Measurements from ENCODE around the gene AOPEP. TPM values are rescaled to one million over a fixed set of nuclear protein-coding genes. Genes with fewer than 3 reads are reported as not detected.

The AOPEP gene
- total RNA-seq, 4 donors from 2014 or later, result 252 to 375 (median 312) TPM

DNA sequence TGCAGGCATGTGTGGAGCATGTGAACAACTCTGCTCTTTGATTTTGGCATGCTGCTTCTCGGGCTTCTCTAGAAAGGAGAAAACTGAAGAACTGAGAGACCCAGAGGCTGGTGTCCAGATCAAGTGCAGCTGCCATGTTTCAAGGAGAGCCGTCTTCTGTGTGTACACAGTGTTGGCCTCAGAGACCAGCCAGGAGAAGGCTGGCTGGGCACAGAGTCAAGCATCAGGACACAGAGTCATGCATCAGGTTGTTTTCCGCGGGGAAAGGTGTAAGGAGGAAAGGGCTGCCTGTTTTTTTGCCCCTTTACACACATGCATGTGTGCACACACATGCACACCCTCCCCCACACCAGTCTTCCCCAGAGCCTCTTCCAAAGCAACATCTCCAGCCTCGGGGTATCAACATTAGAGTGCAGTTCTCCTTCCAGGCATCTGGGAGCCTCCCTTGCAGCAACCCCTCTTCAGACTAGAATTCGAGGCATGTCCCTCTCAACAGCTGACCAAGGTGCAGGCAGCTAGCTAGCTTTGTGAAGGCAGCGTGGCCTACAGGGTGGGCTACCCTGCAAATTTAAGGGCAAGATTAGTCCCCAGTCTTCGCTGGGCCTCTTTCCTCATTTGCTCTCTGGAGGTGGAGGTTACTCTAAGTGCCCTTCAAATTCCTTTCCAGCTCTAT lies 180.9 kb downstream of the AOPEP start:
- no peak for ATAC-seq
- WGBS, 2 donors (ENCODE audit: low coverage in 1 of 2), result 68% methylated on average over 7 to 8 of the region's 8 CpGs
- H3K4me1 ChIP-seq, result peaks cover 0 to 30% (median 12%) of the 10 kb centered on the region in 3 donors
- no peak overlapping the region for H3K4me3 ChIP-seq
- no peaks in the 10 kb centered on the region for H3K9me3 ChIP-seq
- no peaks in the 10 kb centered on the region for H3K27me3 ChIP-seq
- TF ChIP-seq POLR2AphosphoS5 (IDR thresholded peaks at IDR 0.05), result no peak
- TF ChIP-seq POLR2A (IDR thresholded peaks at IDR 0.05), result no peak
- no peak for TF ChIP-seq CTCF (IDR thresholded peaks at IDR 0.05)
- TF ChIP-seq EP300 (IDR thresholded peaks at IDR 0.05), result no peak
- H3K36me3 ChIP-seq, result no peaks in the 10 kb centered on the region
- H3K27ac ChIP-seq, result peak overlapping the region; percentile 20 to 77 (median 72)

DNA sequence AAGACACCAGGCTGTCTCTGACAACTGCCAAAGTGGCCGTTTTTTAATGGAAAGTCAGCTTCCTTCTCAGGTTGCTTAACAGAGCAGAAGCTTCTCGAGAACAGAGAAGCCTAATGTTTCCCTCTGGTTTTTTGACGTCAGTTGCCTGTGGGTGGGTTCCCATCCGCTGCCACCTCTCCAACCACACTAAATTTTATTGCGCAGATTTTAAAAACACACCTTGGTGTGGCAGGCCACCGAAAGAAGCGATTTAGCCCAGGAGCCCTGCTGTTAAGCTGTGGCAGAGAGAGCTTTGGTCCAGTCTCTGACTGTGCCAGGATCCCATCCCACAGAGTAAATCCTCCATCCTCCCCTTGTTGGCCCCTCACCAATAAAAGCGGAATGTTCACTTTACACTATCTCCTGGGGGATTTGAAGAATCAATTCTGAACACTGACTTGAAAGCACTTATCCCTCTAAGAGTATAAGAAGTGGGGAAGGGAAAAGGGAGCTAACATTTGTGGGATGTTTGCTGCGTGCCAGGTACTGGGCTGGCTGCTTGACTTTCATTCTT lies 181.6 kb downstream of the AOPEP start:
- ATAC-seq, result peak; percentile 26
- WGBS, 2 donors (ENCODE audit: low coverage in 1 of 2), result 35 to 36% methylated on average over 8 to 9 of the region's 9 CpGs
- peak overlapping the region; percentile 71 to 77 (median 74) for H3K27ac ChIP-seq
- TF ChIP-seq POLR2A (IDR thresholded peaks at IDR 0.05), result no peak
- peaks cover 0 to 29% (median 15%) of the 10 kb centered on the region in 3 donors for H3K4me1 ChIP-seq
- no peak overlapping the region for H3K4me3 ChIP-seq
- no peaks in the 10 kb centered on the region for H3K36me3 ChIP-seq
- no peaks in the 10 kb centered on the region for H3K27me3 ChIP-seq
- H3K9me3 ChIP-seq, result no peaks in the 10 kb centered on the region

DNA sequence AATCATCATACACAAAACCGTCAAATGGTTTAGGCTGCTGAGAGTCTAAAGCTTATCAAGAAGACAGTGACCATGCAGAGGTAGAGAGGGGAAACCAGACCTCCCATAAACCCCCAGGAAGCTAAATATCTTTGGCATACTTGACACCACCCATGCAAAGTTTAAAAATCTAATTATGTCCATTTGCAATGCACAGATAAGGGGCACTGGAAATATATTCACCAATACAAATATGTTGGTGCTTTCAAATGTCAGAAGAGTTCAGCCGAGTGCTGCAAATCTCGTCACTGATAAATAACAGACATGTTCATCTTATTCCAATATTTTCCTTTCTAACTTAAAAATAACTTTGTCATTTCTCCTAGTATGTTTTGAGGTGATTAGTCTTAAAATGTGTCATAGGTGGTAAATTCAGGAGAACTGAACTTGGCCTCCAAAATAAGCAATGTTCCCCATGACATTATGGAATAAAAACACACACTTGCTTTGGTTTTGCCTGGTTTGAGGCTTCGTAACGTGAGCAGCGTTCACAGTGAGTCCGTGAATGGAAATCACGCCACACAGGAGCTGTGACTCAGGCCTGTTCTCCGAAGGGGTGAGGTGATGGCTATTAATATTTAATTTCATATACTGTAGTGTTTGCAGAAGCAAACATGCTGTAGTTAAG lies 182.2 kb downstream of the AOPEP start:
- no peak overlapping the region for H3K4me3 ChIP-seq
- peak overlapping the region; percentile 71 to 77 (median 74) for H3K27ac ChIP-seq
- peak; percentile 44 for TF ChIP-seq POLR2AphosphoS5 (IDR thresholded peaks at IDR 0.05)
- no peak for TF ChIP-seq CTCF (IDR thresholded peaks at IDR 0.05)
- no peak for TF ChIP-seq EP300 (IDR thresholded peaks at IDR 0.05)
- ATAC-seq, result no peak
- H3K9me3 ChIP-seq, result no peaks in the 10 kb centered on the region
- no peaks in the 10 kb centered on the region for H3K36me3 ChIP-seq
- H3K27me3 ChIP-seq, result no peaks in the 10 kb centered on the region
- peaks cover 0 to 32% (median 12%) of the 10 kb centered on the region in 3 donors for H3K4me1 ChIP-seq
- 39 to 44% methylated on average over 6 to 9 of the region's 9 CpGs for WGBS, 2 donors (ENCODE audit: low coverage in 1 of 2)

GRCh38 chr9:94909250-94909894 lies 182.9 kb downstream of the AOPEP start:
- Histone ChIP-seq H3K4me1 (peaks cover 0 to 38% (median 16%) of the 10 kb centered on the region in 3 donors), H3K27ac (peak overlapping the region in 3 of 4 donors; percentile 74 to 77 (median 75)), H3K9me3 (no peaks in the 10 kb centered on the region), H3K27me3 (no peaks in the 10 kb centered on the region), H3K36me3 (no peaks in the 10 kb centered on the region), H3K4me3 (no peak overlapping the region)
- TF ChIP-seq POLR2AphosphoS5 (IDR thresholded peaks at IDR 0.05) (no peak), CTCF (IDR thresholded peaks at IDR 0.05) (no peak), POLR2A (IDR thresholded peaks at IDR 0.05) (no peak), EP300 (IDR thresholded peaks at IDR 0.05) (no peak)
- ATAC-seq, result no peak
- WGBS, 2 donors (ENCODE audit: low coverage in 1 of 2), result 75 to 77% methylated on average over 8 to 11 of the region's 12 CpGs

DNA sequence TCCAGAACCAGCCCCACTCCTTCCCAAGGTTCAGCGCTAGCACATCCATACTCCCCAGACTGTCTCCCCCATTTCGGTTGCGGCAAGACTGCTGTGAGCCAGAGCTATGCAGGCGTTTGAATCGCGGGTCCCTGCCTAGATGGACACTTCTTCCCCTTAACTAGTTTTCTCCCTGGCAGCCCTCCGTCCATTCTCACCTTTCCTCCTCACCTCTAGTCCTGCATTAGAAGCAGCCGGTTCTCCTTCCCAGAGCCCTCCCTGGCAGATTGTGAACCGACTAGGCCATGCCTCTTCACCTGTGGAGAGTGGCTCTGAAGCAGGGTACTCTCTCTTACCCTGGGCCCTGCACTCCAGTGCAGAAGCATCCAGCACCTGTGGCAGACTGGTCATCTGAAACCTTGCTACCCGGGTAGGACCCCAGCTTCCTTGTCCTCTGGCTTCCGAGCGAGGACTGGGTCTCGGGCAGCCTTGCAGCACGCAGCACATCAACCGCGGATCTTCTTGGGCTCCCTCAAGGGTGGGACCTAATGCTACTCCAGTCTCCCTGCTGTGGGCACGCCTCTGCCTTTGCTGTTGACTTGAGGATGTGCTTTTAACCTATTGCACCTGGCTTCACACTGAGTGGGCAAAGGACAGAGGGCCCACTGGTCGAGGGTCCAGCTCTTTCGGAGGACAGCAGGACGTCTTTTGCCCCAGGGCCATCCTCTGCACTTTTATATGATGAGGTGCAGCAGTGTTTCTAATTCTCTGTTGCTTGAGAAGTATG lies 183.6 kb downstream of the AOPEP start:
- TF ChIP-seq CTCF (IDR thresholded peaks at IDR 0.05) (no peak), EP300 (IDR thresholded peaks at IDR 0.05) (no peak), POLR2A (IDR thresholded peaks at IDR 0.05) (no peak), POLR2AphosphoS5 (IDR thresholded peaks at IDR 0.05) (no peak)
- WGBS, 2 donors (ENCODE audit: low coverage in 1 of 2), result 97 to 100% methylated on average over 2 to 15 of the region's 20 CpGs
- peaks cover 0 to 44% (median 16%) of the 10 kb centered on the region in 3 donors for H3K4me1 ChIP-seq
- H3K27me3 ChIP-seq, result no peaks in the 10 kb centered on the region
- H3K4me3 ChIP-seq, result no peak overlapping the region
- no peaks in the 10 kb centered on the region for H3K36me3 ChIP-seq
- no peaks in the 10 kb centered on the region for H3K9me3 ChIP-seq
- peak overlapping the region in 2 of 4 donors; percentile 23 to 74 for H3K27ac ChIP-seq
- no peak for ATAC-seq

Measured in gastroesophageal sphincter (tissue), 4 donors.